HCT116 (cell line): ENCODE data around the gene LSMEM2. TPM values are rescaled to one million over a fixed set of nuclear protein-coding genes. Genes with fewer than 3 reads are reported as not detected.

ENCODE experiments used
- ATAC-seq: fragments of 200-7000 bp; cut with Tn5 transposase; 2 replicates; pipeline ENCODE4 v1.9.1; 2020; ENCODE audit warnings: mild to moderate bottlenecking, moderate library complexity
- BruUV-seq: library from RNA; stranded (reverse); fragments of 400-500 nt; replicated peaks from 2 replicates; lab custom pipeline; 2021; lab: Mats Ljungman, UMichigan
- CTCF ChIA-PET: fragments of 300-600 bp; sonication (Branson Sonifier 250); formaldehyde crosslinking; loops from one replicate; lab custom pipeline; 2021; ENCODE audit warnings: antibody characterized with exemption; lab: Charles Lee
- POLR2A ChIA-PET: fragments of 300-600, 350-600 bp; sonication (Branson Sonifier 250); formaldehyde crosslinking; loops from one replicate; lab custom pipeline; 2021; ENCODE audit warnings: antibody characterized with exemption; lab: Charles Lee
- RAD21 ChIA-PET, 2 experiments: fragments of 300-600 bp; sonication (Branson Sonifier 250); formaldehyde crosslinking; loops; one replicate each; lab custom pipeline; 2023; ENCODE audit warnings: low total read pairs in 2 of 2; ENCODE audit not compliant: uncharacterized antibody in 2 of 2, unreplicated experiment in 2 of 2, low non-redundant PET in 1 of 2; lab: Charles Lee
- DNase-seq: peaks from one replicate; pipeline ENCODE4 v3.0.0-alpha.2; 2010; ENCODE audit warnings: low read depth, low spot score
- H2AFZ ChIP-seq: fragments of 200-600 bp; shearing (Covaris generic), sonication (generic); 2 replicates; pipeline ENCODE4 v1.6.1; 2017; ENCODE audit warnings: low read depth, mixed run types, mixed read lengths, antibody characterized with exemption, low read length; ENCODE audit not compliant: poor library complexity, severe bottlenecking
- H3K27ac ChIP-seq: 2 replicates; pipeline ENCODE4 v1.5.1; 2012; ENCODE audit warnings: low read depth, low read length
- H3K27me3 ChIP-seq: fragments of 200-600 bp; sonication (generic); 2 replicates; pipeline ENCODE4 v1.6.1; 2016; ENCODE audit warnings: mixed run types, low read length, mixed read lengths; ENCODE audit not compliant: insufficient read depth
- H3K36me3 ChIP-seq, 2 experiments: fragments of 200-500 bp in 1 of 2; fragments of 200-600 bp in 1 of 2; sonication (Bioruptor generic) in 1 of 2; sonication (generic) in 1 of 2; 2 replicates each; pipeline versions ENCODE4 v1.5.1 to v1.6.1; 2014 to 2016; ENCODE audit warnings: low read length in 2 of 2, inconsistent platforms in 1 of 2, mixed read lengths in 1 of 2, mixed run types in 1 of 2; ENCODE audit not compliant: insufficient read depth in 2 of 2, control insufficient read depth in 1 of 2
- H3K4me1 ChIP-seq, 2 experiments: fragments of 200-600 bp in 1 of 2; sonication (generic) in 1 of 2; 2 replicates each; pipeline versions ENCODE4 v1.5.1 to v1.6.1; 2012 to 2017; ENCODE audit warnings: low read length in 2 of 2, inconsistent platforms in 1 of 2, mild to moderate bottlenecking in 1 of 2, mixed read lengths in 1 of 2, mixed run types in 1 of 2, moderate library complexity in 1 of 2; ENCODE audit not compliant: insufficient read depth in 2 of 2, control insufficient read depth in 1 of 2
- H3K4me2 ChIP-seq: fragments of 200-600 bp; sonication (generic); 2 replicates; pipeline ENCODE4 v1.6.1; 2017; ENCODE audit warnings: mixed run types, low read length, mixed read lengths
- H3K4me3 ChIP-seq, 2 experiments: fragments of 200-600 bp in 1 of 2; sonication (generic) in 1 of 2; replicated peaks in 1 of 2; 2 replicates each; pipeline ENCODE4 v1.5.1; 2011 to 2016; ENCODE audit warnings: low read length in 2 of 2, control low read depth in 1 of 2, low read depth in 1 of 2, mild to moderate bottlenecking in 1 of 2, mixed read lengths in 1 of 2, mixed run types in 1 of 2
- H3K79me2 ChIP-seq: fragments of 200-600 bp; sonication (generic); 2 replicates; pipeline ENCODE4 v1.6.1; 2017; ENCODE audit warnings: mild to moderate bottlenecking, mixed run types, low read length, moderate library complexity, mixed read lengths; ENCODE audit not compliant: insufficient read depth
- H3K9ac ChIP-seq: fragments of 200-600 bp; sonication (generic); 2 replicates; pipeline ENCODE4 v1.6.1; 2016; ENCODE audit warnings: low read length, mixed read lengths
- H3K9me2 ChIP-seq: fragments of 200-600 bp; sonication (generic), shearing (Covaris generic); 2 replicates; pipeline ENCODE4 v1.6.1; 2017; ENCODE audit warnings: mixed run types, mild to moderate bottlenecking, moderate library complexity; ENCODE audit not compliant: insufficient read depth
- H3K9me3 ChIP-seq, 2 experiments: fragments of 200-500 bp in 1 of 2; fragments of 200-600 bp in 1 of 2; sonication (Bioruptor generic) in 1 of 2; sonication (generic) in 1 of 2; 2 replicates each; pipeline ENCODE4 v1.6.1; 2014 to 2017; ENCODE audit warnings: low read length in 2 of 2, mixed read lengths in 2 of 2, inconsistent platforms in 1 of 2, low read depth in 1 of 2, mild to moderate bottlenecking in 1 of 2, mixed run types in 1 of 2, moderate library complexity in 1 of 2; ENCODE audit not compliant: control insufficient read depth in 1 of 2, insufficient read depth in 1 of 2
- H4K20me1 ChIP-seq: fragments of 200-600 bp; sonication (generic), shearing (Covaris generic); 2 replicates; pipeline ENCODE4 v1.6.1; 2017; ENCODE audit warnings: mixed run types, mild to moderate bottlenecking, moderate library complexity; ENCODE audit not compliant: insufficient read depth
- CTCF ChIP-seq, 3 experiments: fragments of 200-600 bp in 1 of 3; sonication (generic) in 1 of 3; IDR thresholded peaks in 2 of 3; conservative IDR thresholded peaks in 1 of 3; 2 replicates each; pipeline ENCODE4 v1.5.1; 2012 to 2017; ENCODE audit warnings: low read depth in 2 of 3, low read length in 2 of 3, antibody characterized with exemption in 1 of 3, borderline replicate concordance in 1 of 3, control low read depth in 1 of 3, mild to moderate bottlenecking in 1 of 3, mixed read lengths in 1 of 3, mixed run types in 1 of 3, moderate library complexity in 1 of 3; ENCODE audit not compliant: insufficient read depth in 1 of 3
- EGR1 ChIP-seq: IDR thresholded peaks from 2 replicates; pipeline ENCODE4 v1.6.1; 2012; ENCODE audit warnings: low read depth
- EZH2phosphoT487 ChIP-seq: fragments of 200-600 bp; IDR thresholded peaks from 2 replicates; pipeline ENCODE4 v1.6.1; 2018; ENCODE audit warnings: antibody characterized with exemption, borderline replicate concordance
- FOSL1 ChIP-seq: IDR thresholded peaks from 2 replicates; pipeline ENCODE4 v1.6.1; 2012; ENCODE audit warnings: low read depth
- JUND ChIP-seq: IDR thresholded peaks from 2 replicates; pipeline ENCODE4 v1.6.1; 2012
- MAX ChIP-seq: IDR thresholded peaks from 2 replicates; pipeline ENCODE4 v1.6.1; 2012
- POLR2A ChIP-seq: IDR thresholded peaks from 2 replicates; pipeline ENCODE4 v1.7.0; 2011; ENCODE audit warnings: borderline replicate concordance; ENCODE audit not compliant: insufficient read depth, insufficient read length; ENCODE audit errors: extremely low read depth
- RAD21 ChIP-seq: IDR thresholded peaks from 2 replicates; pipeline ENCODE4 v1.6.1; 2012; ENCODE audit warnings: low read depth, mild to moderate bottlenecking
- REST ChIP-seq: IDR thresholded peaks from 2 replicates; pipeline ENCODE4 v1.6.1; 2012; ENCODE audit warnings: low read depth
- SRF ChIP-seq: IDR thresholded peaks from 2 replicates; pipeline ENCODE4 v1.6.1; 2012; ENCODE audit warnings: low read depth
- YY1 ChIP-seq: IDR thresholded peaks from 2 replicates; pipeline ENCODE4 v1.6.1; 2011; ENCODE audit warnings: low read length, low read depth, moderate library complexity, mild to moderate bottlenecking; ENCODE audit not compliant: insufficient replicate concordance; ENCODE audit errors: extremely low read depth
- ZNF274 ChIP-seq: fragments of 200-500 bp; sonication (Bioruptor generic); IDR thresholded peaks from 2 replicates; pipeline ENCODE4 v1.6.1; 2014; ENCODE audit warnings: mild to moderate bottlenecking, low read depth, low read length, inconsistent platforms
- intact Hi-C: fragments of 100-400 bp; cut with micrococcal nuclease; formaldehyde crosslinking; loops from 2 replicates; pipeline ENCODE4 v1.10.0; 2022
- total RNA-seq: library from RNA; stranded (reverse); gene quantifications from one replicate; pipeline ENCODE4 v1.2.1, GENCODE V29; 2021; ENCODE audit not compliant: unreplicated experiment

The LSMEM2 gene
- total RNA-seq, 1 experiment from 2014 or later: not detected

GRCh38 chr3:50333744-50334328, 54.9 kb downstream of the LSMEM2 start:
- POLR2A ChIA-PET: no interaction called here
- Histone ChIP-seq H4K20me1 (no peaks in the 10 kb centered on the region; the same call in 1 of the 2 replicates), H3K4me2 (no peak overlapping the region), H3K9me2 (no peaks in the 10 kb centered on the region), H3K27ac (no peak overlapping the region; the same call in 1 of the 2 replicates), H3K4me1 (peaks cover 20 to 38% of the 10 kb centered on the region in 2 experiments), H3K9me3 (no peaks in the 10 kb centered on the region), H3K36me3 (peaks cover 30 to 41% of the 10 kb centered on the region in 2 experiments; a peak in 3 of 4 replicates), H3K27me3 (no peaks in the 10 kb centered on the region), H2AFZ (no peak overlapping the region), H3K9ac (peak overlapping the region; percentile 5; the same call in 1 of the 2 replicates), H3K79me2 (peaks cover 72% of the 10 kb centered on the region), H3K4me3 (no peak overlapping the region)
- no TSS peak for BruUV-seq
- DNase-seq (no peak), ATAC-seq (no peak)
- intact Hi-C loops: no loop called here
- CTCF ChIA-PET: no interaction called here
- TF ChIP-seq YY1 (no peak), POLR2A (no peak), REST (no peak), EZH2phosphoT487 (no peak), SRF (no peak), ZNF274 (no peak), MAX (no peak), EGR1 (no peak), CTCF (IDR thresholded peaks at IDR 0.05 in 2 of 3, conservative IDR thresholded peaks at IDR 0.05 in 1 of 3; ENCODE audit: borderline replicate concordance in 1 of 3, insufficient read depth in 1 of 3, low read depth in 2 of 3, low read length in 2 of 3) (no peak), FOSL1 (no peak), JUND (no peak), RAD21 (no peak)
- RAD21 ChIA-PET: no interaction called here
